NCI-H2107 (cell line): ENCODE measurements around the gene GPC5.

Experiments used
- DNase-seq: peaks from one replicate; lab custom pipeline; 2025; lab: John Stamatoyannopoulos, UW

GPC5 gene

DNA sequence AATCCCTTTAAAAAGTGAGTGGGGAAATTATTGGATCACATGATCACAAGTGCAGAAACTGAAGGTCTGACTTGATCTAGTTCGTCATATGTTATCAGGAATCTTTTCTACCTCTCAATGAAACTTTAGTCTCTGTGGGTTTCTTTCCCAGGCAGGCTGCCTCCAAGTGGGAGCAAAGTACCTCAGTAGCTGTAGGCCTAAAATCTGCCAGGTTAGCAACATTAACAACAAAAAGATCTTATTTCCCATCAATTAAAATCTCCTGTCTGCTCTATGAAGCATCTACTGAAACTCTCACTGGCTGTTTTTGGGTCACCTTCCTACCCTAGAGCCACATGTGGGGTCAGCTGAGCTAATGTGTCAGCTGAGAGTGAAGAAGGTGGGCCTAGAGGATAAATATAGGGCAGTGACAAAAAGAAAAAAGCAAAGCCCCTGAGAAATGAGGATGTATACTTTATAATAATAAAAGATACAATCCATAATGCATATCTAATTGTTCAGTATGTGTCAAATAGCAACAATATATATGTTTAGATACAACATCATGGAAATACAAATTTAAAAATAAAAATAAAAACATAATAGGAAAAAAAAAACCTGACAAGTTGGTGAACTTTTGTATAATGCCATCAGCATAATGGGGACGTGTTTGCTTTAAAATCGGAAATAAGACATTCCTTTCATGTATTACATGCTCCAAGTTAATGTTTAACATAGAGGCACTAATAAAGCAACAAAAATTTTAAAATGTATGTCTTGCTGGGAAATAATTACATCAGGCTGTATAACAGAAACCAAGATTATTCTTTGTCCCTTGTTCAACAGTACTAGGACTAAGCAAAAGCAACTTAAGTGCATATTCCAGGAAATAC is 141.1 kb downstream of the GPC5 start:
- no peak for DNase-seq

DNA sequence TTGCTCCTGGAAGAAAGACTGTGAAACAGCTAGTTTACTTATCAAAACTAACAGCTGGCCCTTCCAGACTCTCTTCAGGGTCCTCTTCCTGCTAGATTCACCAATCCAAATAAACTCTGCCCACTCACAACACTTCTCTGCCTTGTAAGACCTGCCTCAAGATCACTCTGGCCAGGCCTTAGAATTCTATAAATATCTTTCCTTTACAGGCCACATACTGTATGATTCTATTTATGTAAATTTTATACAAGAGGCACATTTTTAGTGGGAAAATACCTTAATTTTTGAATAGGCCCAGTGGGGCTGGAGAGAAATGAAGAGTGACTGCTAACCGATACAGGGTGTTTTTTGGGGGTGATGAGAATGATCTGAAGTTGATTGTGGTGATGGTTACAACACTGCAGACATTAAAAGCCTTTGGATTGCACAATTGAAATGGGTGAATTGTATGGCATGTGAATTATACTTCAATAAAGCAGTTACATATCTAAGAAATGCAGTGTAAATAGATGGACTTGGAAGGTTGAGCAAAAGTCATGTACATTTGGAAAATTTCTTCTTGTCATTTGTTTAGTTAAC is 141.8 kb downstream of the GPC5 start:
- no peak for DNase-seq

DNA sequence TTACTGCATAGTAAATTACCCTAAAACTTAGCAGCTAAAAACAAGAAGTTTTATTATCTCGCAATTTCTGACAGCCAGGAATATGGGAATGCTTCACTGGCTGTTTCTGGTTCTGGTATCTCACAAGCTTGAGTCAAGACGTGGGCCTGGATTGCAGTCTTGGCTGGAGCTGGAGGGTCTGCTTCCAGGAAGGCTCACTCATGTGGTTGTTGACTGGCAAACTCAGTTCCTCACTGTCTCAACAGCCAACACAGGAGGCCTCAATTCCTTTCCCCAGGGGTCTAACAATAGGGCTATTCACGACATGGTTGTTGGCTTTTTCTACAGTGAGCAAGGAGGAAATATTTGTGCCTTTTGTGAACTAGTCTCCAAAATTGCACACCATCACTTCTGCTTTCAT is 146.3 kb downstream of the GPC5 start:
- DNase-seq, result no peak

DNA sequence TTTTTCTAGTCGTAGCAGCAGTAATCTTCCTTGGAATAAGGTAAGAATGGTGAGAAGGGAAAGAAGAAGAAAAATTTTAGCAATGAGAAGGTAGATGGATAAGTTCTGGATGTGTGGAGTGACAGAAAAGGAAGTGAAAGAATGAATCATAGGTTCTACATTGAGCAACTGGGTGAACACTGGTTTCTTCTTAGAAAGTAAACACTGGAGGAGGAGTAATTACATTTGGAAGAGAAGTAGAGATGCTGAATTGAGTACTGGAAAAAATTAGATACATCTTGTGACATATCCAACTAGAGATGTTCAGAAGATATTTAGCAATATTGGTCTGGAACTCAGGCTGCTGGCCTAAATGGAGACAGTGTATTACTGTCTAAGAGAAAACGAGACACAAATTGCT is 148.5 kb downstream of the GPC5 start:
- DNase-seq, result no peak

DNA sequence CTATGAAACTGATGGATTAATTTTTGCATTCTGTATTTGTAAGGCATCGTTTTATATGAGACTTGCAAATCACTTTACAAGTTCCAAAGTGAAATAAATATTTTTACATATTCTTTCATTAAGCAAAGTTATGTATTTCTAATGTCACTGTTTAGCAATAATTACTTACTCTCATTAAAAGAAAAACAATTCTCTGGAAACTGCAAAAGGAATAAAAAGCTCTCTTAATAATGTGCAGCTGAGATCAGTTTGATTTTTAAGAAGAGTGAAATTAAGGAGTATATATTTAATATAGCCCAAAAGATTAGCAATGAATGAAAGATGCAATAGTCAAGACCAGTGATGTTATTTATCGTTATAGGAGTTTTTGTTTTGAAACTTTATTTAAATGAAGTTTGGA is 155.2 kb downstream of the GPC5 start:
- DNase-seq, result no peak

DNA sequence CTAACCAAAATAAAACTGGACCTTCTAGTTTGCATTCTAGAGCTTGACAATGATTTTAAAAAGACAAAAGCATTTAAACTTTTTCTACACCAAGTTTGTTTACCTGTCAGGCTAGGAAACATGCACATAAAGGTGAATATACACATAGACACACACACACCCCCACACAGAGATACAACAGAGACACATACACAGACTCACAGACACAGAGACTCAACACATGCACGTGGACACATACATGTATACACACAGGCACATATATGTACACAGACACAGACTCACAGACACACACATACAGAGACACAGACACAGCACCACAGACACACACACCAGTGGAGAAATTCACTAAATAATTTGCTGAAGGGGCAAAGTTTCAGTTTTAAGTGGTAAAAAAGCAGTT is 155.7 kb downstream of the GPC5 start:
- DNase-seq, result no peak

DNA sequence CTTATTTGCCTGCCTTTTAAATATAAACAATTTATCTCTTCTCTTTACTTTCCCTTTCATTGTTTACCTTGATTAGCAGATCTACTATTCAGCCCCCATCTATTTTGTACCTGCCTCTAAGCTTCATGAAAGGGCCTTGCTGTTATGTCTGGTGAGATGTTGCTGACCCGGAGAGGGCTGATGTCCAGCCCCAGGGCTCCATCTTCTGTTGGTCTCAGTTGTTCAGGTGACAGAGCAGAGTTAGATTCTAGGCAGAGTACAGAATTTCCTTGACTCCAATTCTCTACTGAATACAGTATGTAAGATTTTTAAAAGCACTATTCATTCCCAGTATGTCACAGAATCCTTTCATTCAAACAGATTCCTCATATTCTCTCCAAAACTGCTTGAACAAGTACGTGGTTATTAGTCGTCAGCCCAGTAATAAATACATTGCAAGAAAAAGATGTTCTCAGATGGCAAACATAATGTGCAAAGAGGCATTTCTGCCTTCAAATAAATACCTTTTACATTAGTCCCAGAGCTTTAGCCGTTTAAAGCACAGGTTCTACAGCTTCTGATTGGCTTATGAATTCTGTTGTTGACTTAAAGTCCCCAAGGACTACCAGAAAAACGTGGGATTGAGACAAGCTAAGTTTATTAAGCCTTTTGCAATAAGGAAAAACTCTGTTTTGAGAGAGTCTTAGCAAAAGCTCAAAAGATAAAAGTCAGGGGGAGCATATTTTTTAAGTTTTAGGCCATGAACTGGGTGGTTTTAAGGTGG is 159.1 kb downstream of the GPC5 start:
- no peak for DNase-seq

DNA sequence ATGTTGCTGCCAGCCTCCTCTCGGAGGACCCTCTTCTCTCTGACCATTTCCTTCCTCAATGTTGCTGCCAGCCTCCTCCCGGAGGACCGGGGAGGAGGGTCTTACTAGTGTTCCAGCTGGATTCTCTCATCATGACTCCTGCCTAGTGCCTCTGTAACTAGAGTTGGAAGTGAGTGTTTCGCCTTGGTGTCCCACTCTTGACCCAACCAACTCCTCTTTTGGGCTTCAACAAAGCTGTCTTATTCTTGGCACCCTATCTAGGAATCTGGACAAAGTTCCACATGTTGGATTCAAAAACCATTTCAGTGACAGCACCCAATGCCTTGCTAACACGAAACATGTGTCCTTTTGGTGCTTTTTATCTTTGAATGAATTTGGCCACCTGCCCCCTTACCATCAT is 165.4 kb downstream of the GPC5 start:
- DNase-seq, result no peak

DNA sequence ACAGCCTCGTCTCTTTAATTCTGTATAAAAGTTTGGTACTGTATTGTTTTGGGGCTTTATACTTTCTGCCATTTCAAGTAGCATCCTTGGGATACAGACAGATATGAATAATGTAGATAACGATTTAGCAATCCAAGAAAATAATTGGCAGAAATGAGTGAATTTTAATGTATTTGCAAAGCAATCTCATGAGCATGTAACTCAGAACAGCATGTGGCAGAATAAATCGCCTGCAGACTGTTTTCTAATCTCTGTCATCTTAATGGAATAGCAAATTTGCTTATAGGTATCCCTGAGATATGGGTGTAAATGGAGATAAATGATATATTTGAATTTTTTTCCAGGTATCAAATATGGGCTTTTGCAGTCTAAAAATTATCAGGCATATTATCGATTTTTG is 166.0 kb downstream of the GPC5 start:
- no peak for DNase-seq

DNA sequence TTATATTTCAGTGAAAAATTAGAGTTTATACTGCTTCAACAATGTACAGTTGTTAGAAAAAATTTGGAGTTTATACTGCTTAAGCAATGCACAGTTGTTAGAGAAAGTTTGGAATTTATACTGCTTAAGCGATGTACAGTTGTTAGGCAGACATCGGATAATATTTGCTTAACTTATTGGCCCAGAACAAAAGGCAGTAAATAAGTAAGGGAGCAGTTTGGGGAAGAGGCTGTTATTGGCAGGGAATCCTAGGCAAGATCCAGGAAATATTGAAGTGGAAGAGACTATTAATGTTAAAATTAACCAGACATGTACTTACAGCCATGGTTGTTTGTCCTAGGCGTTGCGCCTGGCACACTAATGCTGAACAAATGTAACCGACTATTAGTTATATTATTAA is 166.9 kb downstream of the GPC5 start:
- no peak for DNase-seq

DNA sequence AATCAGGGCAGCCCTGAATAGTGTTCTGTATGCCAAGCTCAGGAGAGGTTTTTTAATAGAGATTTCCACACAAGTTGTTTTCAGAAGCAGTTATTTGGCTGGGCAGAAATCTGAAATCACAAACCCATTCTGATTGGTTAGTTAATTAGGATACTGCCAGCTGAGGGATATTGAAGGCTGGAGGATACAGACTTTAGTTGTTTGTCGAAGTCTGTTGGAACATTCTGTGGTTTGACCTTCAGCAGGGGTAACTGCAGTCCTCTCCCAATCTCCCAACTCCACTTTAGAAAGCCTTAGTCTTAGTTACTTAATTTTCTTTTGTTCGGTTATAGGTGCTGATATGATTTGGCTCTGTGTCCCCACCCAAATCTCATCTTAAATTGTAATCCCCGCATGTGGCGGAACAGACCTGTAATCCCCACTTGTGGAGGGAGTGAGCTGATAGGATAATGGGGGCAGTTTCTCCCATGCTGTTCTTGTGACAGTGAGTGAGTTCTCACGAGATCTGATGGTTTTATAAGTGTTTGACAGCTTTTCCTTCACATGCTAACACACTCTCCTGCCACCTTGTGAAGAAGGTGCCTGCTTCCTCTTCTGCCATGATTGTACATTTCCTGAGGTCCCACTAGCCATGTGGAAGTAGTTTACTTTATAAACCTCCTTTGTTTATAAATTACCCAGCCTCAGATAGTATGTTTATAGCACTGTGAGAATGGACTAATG is 169.2 kb downstream of the GPC5 start:
- no peak for DNase-seq

DNA sequence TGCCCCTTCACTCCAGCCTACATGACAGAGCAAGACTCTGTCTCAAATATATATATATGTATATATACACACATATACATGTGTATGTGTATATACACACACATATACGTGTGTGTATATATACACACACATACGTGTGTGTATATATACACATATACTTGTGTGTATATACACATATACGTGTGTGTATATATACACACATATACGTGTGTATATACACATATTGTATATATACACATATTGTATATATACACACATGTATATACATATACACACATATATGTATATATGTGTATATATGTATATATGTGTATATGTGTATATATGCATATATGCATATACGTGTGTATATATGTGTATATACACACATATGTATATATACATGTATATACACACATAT is 173.3 kb downstream of the GPC5 start:
- no peak for DNase-seq

DNA sequence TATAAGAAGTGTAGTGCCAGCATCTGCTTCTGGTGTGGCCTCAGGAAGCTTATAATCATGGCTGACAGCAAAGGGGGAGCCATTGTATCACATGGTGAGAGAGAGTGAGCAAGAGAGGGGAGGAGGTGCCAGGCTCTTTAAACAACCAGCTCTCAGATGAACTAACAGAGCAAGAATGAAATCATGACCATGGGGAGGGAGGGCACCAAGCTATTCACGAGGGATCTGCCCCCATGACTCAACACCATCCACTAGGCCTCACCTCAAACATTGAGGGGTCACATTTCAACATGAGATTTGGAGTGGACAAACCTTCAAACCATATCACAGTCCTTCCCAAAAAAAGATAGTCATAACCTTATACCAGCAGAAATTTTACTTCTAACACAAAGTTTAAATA is 174.0 kb downstream of the GPC5 start:
- no peak for DNase-seq

DNA sequence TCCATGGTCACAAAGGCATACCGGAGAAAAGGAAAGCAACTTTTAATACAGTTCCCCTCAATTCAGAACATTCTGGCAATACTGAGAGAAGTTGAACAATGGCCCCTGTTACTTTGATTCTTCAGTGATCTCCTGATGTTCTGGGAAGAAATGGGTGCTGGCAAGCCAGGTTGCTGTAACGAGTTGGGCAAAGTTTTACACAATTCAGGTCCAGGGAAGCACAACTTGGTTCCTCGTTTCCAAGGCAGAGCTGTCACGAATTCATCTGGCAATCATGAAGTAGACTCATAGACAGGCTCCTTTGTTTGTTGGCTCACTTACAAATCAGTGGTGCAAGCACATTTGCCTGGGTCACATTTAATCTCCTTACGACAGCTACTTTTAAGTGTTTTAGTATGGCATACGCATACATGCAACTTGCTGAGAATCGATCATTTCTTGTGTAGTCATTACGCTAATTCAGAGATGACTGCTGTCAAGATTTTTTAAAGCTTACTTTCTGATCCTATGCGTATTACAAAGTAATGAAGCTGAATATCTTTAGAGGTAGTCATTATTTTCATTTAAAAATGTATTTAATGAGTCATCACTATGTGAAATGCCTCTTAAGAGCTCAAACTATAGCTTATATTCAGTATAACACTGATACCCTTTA is 174.7 kb downstream of the GPC5 start:
- DNase-seq, result no peak

DNA sequence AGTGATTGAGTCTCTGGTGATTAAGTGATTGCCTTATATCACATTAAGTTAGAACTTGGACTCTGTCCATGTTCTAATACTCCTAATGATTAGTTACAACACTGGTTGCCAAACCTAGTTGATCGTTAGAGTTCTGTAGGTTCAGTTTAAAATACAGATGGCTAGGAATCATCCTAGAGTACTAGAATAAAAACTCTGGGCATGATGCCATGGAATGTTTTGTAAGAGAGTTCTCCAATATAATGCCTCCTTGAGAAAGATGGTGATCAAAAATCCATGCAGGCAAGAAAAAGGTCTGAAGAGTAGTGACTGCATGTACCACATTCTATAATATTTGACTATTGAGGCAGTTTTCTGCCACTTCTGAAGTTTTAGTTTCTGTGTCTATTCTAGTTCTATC is 176.3 kb downstream of the GPC5 start:
- DNase-seq, result no peak

DNA sequence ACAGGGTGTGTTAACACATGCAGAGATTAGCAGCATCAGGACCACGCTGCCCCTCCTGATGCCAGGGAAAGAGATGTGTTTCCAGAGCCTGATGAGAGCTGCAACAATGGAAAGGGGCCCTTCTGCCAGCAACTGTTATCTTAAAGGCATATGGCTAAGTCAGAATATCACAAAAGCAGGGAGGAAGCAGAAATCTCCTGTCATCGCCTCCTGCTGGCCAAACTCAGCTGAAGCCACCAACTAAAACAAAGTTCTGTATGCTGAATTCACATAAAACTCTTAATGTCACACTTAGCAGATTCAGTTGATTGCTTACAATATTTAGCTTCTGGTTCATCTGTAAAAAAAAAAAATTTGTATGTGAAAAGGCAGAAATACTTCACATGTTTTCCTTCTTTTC is 178.2 kb downstream of the GPC5 start:
- no peak for DNase-seq

DNA sequence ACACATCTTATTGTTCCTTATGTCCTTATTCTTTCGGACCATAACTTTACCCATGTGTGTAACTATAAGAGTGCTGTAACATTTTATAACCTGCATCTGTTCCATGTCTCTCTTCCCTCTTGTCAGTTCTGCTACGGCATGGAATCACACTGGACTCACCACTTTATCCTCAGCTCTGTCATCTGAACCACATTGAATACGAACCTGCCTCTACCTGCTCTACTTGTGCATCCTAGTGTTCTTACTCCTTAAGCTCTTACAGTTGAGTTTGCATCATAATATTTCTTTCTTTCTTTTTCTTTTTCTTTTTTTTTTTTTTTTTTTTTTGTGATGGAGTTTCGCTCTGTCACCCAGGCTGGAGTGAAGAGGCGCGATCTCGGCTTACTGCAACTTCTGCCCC is 180.9 kb downstream of the GPC5 start:
- no peak for DNase-seq

DNA sequence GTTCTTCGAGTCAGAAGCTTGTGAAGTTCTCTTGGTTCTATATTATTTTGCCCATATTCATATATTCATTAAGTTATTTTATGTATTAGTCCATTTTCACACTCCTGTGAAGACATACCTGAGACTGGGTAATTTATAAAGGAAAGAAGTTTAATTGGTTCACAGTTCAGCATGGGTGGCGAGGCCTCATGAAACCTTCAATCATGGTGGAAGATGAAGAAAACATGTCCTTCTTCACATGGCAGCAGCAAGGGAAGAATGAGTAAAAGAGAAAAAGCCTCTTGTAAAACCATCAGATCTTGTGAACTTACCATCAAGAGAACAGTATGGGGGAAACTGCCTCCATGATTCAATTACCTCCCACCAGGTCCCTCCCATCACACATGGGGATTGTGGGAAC is 182.3 kb downstream of the GPC5 start:
- DNase-seq, result no peak

DNA sequence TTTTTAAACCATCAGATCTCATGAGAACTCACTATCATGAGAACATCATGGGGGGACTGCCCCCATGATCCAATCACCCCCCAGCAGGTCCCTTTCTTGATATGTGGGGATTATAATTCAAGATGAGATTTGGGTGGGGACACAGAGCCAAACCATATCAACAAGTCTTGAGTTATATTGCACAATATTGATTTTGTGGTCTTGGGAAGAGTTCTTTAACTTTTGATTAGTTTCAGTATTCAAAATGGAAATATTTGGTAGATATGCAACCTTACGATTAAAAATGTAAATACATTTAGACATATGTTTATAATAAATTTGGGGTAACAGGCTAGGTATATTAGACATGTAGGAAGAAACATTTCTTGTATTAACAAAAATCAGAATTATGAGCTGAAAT is 188.2 kb downstream of the GPC5 start:
- DNase-seq, result no peak

DNA sequence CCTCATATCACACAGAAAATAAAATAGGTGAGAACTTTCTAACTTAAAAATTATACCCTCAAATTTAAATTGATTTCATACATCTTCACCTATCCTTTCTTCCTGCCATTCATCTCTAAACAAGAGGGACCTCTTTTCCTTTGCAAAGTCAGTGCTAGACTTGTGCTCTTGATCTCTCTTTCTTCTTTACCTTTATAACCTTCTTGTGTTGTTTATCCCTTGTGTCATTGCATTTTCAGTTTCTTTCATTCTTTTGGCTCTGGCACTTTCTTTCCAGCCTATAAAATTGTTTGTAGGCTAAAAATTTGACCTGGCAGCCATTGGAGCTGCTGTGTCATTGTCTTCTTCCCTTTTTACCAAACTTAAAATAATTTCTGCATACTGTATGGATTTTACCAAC is 190.1 kb downstream of the GPC5 start:
- DNase-seq, result no peak

DNA sequence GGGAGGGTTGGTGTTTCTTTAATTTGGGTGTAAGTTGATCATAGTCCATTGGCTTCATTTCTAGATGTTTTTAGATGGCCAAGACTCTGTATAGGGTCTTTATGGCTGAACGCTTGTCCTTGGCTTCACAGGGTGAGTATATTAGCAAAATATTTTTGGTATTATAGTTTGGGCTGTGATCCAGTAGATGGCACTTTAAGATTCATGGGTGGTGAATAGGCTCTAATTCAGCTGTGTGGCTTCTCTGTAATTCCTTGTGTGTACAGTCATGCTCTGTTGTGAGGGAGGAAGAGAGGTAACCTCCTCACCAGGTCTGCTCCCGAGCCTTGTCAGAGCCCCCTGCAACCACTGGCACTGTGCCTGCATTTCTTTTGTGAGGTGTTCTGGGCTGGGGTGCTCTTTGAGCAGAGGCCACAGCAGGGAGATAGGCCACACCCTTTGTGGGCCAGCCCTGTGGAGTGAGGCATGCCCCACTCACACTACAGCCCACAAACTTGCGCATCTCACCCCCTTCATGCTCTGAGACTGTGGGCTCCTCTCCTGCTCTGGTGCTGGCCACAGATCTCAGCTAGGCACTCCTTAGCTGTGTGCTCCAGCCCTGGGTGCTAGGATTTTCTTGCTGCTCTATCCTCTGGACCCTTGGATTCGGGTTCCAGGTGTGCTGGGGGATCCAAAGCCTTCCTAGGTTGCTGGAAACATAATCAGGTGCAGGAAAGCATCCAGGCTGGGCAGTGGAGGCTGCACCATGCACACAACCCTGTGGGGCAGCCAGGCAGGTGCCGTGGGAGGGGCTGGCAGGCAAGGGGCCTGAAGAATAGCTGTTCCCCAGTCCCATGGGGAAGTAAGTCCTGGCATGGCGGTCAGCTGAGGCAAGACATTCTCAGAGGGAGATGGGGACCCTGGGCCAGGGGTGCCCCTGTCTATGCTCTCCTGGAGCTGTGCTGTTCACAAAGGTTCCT is 193.9 kb downstream of the GPC5 start:
- DNase-seq, result no peak
